Midbrain (tissue), 1 donor: ENCODE measurements around the gene CMIP.

Experiments
- DNase-seq: peaks from one replicate; lab custom pipeline; 2025; lab: John Stamatoyannopoulos, UW

The CMIP gene

DNA sequence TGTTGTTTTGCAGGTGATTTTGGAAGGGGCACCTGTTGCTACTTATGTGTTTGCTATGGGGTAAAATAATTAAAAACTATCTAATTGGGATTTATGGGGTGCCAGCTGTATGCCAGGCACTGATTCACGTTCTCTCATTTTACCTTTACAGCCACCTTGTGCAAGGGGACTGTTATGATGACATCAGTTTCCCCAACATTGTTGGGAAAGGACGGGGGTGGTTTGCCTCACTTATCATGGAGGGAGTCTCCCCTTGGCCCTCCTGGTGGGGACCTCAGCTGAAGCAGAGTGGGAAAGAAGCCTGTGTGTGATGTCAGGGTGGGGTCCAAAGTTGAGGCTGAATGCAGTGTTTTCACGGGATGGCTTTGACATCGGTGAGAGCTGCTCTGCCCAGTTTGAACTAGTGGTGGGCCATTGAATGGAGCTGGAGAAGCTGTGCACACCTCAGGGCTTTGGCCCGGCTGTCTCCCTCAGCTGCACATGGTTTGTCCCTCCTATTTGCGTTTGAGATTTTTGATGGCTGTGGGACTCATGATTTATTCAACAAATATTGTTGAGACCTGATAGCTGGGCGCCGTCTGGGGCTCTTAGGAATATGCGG is 36.1 kb downstream of the CMIP start:
- no peak for DNase-seq

DNA sequence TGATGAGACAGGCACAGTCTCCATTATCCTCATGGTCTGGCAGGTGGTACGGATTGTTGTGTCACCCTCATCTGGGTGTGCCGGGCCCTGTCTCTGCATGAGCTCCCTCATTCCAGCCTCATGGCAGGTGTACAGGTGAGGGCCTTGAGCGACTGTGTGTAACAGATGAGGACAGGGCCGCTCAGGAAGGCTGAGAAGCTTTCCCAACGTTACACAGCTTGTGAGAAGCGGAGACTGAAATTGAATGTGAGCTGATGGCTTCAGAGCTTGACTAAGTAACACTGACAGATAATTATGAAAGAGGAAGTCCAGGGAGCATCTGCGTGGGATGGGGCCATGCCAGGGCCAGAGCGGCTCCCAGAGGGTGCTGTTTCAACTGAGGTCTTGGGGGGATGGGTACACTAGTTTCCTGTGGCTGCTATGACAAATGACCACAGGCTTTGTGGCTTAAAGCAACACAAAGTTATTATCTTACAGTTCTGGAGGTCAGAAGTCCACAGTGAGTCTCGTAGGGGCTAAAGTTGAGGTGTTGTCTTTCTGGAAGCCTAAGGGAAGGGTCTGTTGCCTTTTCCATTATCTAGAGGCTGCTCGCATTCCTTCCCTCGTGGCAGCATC is 36.7 kb downstream of the CMIP start:
- DNase-seq = peak; percentile 49

DNA sequence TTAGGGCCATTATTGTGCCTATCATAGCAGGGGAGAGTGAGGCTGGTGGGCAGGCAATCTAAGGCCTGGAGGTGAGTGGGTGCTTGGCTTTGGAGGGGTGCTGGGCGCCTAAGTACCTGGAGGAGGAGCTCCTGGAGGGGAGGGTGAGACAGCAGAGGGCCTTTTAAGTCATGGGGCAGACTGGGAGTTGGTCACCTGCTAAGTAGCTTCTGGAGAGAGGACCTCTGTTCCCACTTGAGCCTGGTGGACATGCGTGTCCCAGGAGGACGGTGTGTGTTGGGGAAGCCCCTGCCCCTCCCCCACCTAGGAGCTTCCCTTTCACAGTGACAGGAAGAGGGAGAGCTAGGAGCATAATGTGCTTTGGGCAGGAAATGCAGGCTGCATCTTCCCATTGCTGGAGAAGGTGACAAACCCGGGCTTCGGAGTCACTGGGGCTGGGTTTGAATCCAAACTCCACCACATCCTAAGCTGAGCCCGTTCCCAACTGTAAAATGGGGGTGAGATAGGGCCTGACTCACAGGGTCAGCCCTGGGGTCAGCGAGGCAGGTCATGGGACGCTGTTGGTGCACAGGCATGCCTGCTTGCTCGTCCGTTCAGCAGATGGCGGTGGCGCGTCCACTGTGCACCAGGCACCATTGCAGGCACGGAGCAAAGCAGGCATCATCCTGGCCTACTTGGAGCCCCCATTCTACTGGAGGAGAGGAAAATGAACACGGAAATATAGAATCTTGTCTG is 37.9 kb downstream of the CMIP start:
- DNase-seq = no peak

DNA sequence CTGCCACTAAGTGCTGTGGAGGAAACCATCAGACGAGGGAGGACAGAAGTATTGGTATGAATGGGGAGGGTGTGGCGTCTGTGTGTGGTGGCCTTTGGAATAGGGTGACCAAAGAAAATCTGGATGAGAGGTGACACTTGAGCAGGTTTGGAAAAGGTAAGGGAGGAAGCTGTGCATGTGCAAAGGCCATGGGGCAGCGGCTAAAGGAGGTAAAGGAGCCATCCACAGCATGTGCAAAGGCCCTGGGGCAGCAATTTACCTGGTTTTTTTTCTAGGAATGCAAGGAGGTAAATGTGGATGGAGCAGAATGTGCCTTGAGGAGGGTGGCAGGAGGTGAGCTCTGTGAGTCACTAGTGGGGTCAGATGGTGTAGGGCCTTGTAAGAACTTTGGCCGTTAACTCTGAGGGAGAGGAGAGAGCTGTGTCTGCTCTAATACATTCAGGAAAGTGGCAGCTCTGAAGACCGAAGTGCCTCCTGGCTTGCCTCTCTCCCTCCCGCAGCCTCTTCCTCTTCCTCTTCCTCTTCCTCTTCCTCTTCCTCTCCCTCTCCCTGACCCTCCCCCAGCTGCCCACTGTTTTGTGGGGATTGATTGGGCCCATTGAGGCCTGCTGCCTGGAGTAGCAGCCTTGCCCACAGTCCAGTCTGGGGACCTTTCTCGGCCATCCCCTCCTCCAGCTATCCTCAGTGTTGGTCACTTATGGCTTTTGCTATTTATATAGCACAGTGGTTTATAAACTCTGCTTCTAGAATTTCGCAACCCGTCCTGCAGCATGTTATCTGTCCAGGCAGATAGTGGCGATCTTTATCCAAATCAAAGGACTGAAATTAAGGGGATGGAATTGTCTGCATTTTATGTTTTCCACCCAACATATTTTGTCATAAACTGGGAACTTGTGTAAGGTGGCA is 38.7 kb downstream of the CMIP start:
- DNase-seq = no peak

DNA sequence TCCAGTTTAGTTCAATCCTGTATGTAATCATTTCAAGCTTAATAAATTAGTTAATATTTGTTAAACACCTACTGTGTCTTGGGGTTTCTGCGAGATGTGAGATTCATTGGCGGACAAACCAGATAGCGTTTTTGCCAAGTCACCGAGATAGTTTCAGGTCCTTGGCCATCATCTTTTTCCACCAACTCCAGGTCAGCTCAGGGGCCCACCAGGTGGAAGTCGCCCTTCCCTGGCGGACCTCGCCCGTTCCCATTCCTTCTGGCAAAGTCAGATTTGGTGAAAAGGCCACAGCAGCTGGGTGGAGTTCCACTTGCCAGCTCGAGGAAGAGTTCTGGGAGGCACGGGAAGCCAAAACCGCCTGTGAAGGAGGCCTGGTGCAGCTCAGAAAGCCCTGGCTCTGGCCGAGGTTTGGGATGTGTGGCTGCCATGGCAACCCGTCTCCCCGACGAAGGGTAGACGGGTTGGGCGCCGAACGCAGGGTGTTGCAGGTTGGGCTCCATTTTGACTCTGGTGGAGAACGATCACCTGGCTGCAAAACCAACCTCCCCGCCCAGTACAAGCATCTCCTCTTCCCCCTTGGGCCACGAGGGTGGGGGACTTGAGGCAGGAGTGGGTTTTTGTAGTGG is 39.5 kb downstream of the CMIP start:
- no peak for DNase-seq

DNA sequence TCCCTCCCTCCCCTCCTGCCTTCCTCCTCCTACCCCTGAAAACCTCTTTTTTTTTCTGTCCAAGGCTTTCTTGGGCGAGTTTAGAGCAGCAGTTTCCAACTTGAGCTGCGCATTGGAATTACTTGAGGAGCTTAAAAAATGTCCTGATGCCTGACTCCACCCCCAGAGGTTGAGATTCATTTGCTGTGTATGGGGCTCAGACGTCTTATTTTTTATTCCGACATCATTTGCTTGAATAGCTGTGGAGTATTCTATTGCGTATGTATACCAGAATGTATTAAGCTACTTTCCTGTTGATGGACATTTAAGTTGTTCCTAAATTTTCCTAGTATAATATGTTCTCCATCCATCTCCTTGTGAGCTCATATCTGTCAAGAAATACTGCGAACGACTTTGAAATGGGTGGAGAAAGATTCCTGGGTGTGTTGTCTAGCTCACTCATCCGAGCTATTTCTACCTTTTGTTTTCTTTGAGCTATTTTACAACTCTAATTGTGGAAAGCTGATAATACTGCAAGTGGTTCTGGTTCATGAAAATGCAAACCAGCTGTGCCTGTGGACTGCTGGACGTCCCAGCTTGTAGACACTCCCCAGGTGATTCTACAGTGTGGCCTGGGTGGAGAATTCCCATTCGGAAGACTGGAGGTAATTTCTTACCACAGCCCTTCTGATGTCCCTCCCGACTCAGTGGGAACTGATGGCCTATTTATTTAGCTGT is 40.5 kb downstream of the CMIP start:
- DNase-seq = no peak

DNA sequence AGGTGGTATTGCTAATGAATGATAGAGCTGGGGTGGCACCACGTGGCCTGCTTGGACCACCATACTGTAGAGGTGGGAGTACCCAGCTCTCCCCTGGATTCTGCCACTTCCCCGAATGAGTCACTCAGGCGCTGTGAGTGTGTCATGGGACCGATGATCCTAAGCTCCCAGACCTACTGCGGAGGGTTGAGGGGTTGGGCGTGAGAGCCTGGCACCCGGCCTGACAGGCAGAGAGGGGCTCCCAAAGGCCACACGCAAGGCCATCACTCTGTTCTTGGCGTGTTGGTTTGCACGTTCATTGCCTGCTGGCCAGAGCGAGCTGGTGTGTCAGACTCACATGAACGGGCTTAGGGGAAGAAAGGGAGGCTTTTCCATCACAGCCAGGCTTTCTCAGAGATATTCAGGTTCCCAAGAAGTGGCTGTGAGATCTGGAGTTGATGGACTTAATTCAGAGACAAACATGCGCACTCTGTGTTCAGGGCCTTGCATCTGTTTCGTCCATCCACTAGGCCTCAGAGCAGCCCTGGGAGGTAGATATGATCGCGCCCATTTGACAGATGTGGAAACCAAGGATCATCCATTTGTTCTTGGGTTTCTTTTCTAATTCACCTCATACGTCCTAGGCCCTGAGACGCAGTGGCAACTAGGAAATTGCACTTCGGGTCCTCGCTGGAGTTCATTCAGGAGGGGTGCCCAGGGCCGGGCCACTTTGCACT is 41.4 kb downstream of the CMIP start:
- DNase-seq = no peak

DNA sequence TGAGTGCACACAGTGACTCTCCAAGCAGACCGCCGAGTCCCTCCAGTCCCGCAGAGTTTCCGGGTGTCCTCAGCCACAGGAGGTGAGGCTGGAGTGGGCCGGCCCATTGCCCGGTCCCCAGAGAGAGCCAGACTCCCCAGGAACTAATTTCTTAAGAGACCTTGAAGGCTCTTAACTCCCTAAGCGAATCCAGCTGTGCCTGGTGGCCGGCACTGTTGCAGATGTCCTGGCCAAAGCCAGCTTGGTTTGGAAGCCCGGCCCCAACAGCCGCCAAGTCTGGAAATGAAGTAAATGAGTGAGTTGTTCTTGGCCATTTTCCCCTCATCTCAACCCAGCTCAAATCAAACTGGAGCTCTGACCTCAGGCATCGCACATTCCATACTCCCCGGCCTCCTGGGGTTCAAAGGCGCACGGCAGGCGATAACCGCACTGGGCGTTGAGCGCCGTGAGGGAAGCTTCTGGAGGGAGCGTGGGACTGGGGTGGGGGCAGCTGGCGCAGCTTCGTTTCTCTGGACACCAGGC is 42.0 kb downstream of the CMIP start:
- no peak for DNase-seq

DNA sequence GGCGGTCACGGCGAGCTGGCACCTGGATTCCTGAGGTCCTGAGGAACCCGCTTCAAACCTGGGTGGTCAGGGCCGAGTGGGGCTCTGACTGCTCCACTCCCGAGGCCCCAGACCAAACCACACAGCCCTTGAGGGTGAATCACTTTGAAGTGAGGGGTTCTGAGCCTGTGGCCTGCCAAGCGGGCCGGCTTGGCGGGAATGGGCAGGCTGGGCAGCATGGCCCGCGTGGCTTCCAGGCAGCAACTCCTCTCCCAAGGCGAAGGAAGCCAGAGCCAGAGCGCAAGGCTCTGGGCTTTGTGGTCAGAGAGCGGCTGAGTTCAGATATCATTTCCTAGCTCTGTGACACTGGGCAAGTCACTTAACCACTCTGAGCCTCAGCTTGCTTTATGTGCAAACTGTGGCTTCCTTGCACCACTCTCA is 42.7 kb downstream of the CMIP start:
- DNase-seq = no peak

DNA sequence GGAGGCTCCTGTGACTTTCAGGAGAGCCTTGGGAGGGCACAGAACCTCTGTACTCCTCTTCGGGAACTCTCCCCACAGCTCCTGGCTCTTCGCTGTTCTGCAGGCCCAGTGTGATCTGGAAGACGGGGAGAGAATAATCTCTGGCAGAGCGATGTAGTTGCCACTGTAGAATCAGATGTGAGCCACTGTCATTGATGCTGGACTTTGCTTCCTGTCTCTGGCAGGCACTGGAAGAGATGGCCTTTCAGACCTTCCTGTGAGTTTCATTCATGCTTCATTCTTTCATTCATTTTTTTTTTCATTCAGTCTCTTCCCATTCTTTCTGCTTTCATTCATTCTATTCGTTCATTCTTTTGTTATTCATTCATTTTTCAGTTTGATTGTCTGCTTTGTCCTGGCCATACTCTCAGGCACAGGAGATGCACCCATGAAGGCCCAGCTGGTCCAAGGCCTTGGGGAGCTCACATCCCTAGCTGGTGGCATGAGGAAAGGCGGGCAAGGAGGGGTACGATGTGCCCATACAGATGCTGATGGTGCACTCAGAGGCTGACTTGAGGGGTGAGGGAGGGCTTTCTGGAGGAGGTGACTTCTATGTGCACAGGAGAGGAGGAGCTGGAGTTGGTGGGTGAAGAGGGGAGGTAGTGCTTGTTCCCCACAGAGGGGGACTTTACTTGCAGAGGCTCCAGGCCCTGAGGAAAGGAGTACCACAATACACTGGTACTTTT is 44.2 kb downstream of the CMIP start:
- DNase-seq = no peak

DNA sequence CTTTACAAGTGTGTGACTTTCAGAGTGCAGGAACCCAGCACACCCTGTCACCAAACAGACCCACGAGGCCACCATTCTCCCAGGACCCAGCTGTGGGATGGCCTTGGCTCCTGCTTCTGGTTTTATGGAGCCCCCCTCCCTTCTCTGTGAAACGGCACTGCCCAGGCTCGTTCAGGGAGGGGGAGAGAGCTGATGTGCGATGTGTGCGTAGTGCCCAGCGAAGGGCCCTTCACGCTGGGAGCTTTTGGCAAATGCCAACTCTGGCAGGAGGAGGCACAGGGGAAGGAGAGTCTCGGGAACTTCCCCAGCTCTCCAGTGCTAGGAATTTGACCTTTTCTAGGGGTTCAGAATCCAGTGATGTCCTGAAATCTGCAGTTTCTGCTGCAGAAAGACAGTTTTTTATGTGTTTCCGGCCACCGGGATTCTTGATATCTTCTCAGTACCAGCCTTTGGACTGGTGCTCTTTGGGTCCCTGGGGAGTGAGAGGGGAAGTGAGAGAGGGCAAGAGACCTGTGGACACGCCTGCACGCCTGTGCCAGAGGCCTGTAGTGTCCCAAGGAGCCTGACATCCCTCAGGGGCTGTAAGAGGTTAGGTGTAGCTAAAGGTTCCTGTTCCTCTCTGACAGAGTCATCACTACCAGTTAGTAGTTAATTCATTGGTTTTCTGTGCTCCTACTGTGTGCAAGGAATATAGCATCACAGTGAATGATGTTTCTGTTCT is 45.1 kb downstream of the CMIP start:
- no peak for DNase-seq

DNA sequence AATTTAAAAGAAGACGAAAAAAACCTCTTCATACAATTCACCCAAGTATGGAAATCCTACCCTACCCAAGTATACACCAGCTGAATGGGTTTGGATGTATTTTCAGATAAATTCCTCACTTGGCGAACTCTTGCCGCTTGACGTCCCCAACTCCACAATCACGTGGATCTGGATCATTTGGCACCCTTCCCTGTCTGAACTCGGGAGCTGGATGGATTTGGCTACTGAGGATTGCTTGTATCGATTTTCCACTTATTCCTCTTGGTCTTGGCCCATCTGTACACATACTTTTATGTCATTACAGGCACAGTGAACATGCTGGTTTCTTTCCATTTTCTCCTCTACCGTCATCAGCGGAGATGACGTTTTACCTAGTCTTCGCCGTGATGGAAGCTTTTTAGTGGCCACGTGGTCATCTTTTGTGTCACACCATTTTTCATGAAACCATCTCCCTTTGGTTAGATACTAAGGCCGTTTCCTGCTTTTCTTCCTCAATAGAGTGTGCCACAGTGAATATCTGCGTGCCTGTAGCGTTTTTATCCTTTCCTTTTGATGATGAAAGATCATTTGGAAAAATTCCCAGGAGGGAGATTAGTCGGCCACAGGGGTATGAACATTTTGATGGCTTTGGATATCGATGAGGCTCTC is 47.1 kb downstream of the CMIP start:
- no peak for DNase-seq

DNA sequence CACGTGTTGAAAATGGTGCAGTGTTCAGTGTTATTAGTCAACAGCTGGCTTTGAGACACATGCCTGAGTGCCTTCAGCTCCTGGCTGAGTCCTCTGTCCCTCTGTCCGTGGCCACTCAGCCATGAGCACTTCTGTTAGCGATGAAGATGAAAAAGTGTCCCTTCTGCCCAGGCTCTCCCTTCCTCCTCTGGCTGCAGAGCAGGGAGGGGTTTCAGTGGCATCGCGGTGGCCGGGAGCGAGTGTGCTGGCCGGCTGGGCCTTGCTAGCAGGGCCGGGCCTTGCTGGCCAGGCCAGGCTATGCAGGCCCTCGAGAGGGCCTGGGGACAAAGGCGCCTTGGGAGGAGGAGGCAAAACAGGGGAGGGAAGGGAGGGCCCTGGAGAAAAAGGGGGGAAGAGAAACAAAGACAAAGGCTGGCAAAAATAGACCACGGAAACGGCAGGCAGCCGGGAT is 47.7 kb downstream of the CMIP start:
- DNase-seq = peak; percentile 23

DNA sequence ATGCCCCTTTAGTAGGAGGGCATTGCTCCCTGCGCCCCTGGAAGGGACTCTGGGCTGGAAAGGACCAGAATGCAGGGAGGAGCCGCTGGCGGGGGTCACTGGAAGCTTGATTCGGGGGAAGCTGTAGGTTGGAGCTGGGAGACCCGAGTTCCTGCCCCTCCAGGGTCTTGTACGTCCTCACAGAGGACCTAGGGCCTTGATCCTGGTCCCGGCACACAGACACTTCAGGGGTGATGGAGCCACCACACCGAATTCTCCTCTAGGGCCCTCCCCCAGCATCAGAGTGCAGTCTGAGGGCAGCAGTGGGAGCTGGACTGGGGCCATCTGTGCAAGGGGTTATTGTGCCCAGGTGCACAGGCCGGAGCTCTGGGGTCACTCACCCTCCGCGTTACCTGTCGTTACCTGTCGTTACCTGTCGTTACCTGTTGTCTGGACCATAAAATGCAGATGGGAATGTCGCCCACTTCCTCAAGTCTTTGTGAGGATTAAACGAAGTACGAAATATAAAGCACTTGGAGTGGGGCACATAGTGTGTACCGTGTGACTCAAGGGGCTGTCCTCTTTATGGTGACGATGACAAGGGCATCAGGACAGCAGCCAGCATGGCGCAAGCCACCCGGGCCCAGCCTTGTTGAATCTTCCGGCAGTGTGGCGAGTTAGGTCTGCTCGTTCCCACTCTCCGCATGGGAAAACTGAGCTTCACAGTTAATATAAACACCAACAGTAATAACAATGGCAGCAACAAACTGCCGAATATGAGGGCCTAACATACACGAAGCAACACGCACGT is 48.6 kb downstream of the CMIP start:
- DNase-seq = no peak

DNA sequence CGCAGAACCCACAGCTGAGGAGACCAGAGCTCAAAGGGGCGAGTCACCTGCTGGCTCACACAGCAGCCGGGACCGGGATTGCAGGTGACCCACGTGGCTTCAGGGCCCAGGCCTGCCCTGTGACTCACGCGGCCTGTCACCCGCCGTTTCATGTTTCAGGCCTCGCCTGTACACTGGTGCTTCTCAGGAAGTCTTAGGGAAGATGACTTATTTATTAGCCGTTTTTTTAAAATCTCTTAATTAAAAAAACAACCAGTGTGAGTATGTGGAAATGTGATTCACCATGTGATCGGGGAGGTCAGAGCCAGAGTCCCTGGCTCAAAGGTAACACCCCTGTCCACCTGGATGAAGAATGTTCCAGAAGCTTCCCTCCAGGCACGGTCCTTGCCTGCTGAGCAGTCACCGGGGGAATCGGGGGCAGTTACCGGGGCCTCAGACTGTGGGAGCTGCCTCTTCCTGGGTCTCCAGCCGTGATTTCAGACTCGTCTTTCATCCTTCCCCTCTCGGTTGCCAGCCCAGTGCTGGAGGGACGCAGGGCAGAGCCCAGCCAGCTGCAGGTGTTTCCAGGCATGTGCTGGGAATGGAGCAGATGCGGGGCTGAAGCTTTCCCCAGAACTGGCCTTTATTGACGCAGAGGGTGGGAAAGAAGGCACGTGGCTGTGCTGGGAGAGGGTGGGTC is 49.3 kb downstream of the CMIP start:
- no peak for DNase-seq

DNA sequence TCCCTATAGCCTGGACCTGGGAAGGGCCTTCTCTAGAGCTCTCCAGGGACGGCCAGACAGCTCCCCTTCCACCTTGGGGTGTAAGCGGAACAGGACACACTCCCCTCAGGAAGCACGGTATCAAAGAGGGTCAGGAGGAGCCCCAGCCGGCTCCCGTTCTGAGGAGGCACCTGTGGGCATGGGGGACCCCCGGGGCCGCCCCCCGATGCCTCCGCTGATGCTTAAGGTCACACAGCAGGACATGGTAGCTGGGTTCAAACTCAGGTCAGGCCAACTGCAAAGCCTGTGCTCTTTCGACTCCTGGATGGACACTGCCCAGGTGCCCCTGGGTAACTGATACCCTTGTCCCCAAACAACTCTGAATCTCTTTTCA is 49.8 kb downstream of the CMIP start:
- DNase-seq = no peak

DNA sequence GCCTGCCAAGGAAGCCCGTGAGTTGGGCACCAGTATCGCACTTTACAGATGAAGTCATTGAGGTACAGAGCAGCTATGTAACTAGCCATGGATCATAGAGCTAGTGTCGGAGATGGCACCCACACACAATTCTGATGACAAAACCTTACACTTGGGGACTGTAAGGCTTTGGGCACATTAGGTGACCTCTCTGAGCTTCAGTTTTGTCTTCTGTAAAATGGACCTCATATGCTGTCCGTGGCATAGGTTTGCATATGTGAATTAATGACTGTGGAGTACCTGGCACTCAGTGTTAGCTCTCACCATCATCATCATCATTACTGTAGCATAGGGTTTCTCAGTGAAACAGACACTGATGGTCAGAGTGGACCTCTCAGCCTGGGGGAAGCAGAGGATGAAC is 50.3 kb downstream of the CMIP start:
- no peak for DNase-seq
